CD4-positive, alpha-beta T cell treated with Interleukin-2 at 100 ng/mL for 4 hours (primary cell): ENCODE data around the gene UBL4B.
A peak's percentile ranks its signal among the peaks of the same experiment; 100 is the strongest.

Experiments
- DNase-seq: peaks from one replicate; pipeline ENCODE4 v3.0.0-alpha.2; 2020; ENCODE audit warnings: low spot score

UBL4B gene

DNA sequence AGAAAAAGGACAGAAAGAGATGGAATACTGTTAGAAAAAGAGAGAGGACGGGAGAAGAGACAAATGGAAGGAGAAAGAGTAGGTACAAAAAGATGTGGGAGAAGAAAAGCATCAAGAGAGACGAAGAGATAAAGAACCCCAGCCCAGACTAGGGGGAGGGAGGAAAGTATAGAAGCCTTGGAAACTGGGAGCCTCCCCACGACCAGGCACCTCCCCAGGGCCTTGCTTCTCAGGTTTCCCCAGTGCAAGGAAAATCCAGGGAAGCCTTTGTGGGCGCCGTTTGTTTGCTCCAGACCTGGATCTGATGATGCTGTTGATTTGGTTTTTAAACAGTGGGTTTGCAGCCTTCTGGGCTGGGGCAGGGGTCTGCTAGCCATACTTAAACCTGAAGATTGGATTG lies 26.6 kb upstream of the UBL4B start:
- DNase-seq: no peak

DNA sequence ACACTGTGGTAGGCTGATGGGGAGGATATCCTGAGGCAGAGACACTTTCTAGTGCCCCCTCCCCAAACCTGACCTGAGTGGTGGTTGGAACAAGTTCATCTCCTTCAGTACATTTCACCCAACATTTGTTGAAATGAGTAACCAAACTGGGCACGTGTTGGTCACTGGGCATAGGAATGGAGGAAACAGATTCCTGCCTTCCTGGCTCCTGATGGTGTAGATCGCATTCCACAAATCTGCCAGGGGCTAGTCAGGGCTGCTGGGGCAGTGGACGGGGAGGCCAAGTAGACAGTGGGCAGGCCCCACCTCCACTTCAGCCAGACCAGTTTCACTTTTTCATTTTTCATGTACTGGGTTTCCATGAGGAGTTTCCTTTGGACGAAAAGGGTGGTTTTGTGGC lies 25.3 kb upstream of the UBL4B start:
- DNase-seq: no peak

DNA sequence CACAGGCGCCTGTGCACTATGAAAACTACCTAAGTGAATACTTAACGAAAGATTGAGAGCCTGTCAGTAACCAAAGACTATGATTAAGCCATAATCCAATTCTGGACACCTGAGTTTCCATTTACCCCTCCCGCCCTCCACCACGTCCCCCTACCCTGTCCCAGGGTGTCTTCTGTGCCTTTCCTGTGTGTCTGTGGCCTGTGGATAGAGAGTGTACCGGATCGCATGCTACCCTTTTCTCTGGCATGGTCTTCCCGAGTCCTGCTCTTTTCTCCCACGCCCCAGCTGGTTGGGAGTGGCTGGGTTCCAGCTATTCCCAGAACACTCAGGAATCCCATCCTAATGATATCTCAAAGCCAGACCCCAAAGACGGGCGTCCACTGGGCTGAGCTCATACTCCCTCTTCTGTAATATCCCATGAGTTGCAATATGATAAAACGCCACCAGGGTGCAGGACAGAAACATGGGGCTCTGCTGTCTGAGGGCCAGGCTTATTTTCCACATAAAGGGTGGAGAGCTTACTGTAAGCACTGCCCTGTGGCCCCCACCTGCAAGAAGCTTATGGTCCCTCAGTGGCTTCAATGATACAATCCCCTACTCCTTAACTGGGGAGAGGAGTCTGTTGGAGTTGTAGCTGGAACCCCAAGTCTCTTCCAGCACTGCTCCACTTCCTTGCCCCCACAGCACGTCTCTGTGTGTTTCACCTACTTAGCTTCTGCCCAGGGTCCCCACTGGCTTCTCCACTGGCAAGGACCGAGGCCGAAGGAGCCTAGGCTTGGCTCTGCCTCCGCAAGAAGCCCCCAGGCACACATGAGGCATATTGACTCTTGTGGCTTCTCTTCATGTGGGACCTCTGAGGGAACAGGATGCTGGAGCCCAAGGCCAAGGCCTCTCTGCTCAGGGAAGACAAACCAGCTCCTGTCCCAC lies 24.2 kb upstream of the UBL4B start:
- peak; percentile 54 for DNase-seq

DNA sequence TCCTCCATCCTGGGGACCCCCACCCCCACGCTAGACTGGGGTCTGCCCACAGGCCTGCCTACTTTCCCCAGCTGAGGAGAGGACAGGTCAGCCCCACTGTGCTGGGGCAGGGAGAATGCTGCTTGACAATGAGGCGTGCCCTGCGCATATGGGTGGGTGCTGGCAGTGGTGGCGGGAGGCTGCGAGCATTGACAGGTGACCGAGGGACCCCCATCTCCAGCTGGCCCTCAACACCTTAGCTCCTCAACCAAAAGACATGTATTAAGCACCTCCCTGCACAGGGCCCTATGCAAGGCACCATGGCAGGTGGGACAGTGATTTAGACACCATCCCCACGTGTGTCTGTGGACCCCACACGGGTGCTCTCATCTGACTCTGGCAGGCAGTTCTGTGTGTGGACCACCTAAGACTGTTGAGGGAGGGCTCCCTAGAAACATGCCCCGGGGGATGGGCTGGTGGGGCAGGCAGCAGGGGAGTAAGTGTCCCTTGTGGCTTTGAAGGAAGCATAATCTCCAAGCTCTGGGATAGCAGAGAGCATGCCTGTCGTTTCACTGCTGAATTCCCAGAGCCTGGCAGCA lies 23.4 kb upstream of the UBL4B start:
- DNase-seq: no peak

DNA sequence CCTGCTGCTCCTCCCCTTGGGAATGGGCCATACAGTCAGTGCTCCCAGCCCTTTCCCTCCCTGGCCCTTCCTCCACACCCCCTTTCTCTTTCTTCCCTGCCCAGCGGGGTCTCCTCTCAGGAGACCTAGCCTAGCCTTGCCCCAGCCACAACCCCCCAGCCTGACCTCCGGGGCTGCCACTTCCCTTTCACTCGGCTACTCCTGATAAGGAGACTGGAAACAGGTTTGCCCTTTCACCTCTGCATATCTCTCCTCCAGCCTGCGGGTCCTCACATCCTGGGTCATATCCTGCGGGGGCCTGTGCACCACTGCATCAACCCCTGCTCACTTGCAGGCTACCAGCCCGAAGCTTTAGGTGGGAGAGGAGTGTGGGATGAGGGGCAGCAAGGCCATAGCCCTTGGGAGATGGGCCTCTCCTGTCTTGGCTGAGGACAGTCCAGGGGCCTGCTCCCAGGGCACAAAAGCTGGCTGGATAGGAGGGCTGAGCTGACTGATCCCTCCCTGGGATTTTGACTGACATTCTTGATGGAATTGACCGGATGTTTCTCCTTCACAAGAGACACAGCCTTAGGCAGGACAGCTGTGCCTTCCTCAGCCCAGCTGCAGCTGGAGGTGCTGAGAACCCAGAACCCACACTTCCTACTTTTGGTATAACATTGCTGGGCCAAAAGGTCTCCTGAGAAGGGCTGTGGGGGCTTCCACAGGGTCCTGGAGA lies 22.5 kb upstream of the UBL4B start:
- no peak for DNase-seq

DNA sequence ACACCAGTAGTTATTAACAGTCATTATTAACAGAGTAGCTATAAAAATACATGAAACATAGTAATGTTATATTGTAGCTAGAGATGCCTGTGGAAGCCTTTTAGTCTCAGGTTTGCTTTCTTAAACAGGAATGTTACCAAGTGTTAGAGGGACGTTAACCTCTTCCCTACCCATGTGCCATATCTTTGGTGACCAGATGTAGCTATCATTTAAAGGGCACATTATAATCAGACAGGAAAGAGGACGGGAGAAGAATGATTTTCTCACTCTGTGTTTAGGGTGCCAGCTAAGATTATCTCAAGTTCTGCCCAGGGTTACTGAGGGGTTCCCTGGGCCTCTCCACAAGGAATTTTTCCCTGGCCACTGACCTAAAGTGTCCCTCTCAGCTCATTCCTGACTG lies 20.9 kb upstream of the UBL4B start:
- no peak for DNase-seq

DNA sequence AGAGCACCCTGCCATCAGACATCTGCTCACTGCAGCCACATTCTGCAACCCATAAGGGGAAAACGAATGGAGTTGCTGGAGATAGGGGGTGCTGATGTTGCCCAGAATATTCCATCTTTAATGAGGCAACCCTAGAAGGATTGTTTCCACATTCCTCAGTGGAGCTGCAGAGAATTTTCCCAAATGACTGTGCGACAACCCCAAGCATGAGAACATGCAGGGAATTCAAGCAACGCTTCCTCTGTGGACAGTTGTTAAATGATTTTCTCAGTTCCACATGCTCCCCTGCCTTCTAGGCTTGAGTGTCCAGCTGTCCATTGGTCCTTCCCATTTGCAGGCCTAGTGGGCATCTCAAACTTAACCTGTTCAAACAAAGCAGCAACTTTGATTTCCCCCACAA lies 20.5 kb upstream of the UBL4B start:
- no peak for DNase-seq

DNA sequence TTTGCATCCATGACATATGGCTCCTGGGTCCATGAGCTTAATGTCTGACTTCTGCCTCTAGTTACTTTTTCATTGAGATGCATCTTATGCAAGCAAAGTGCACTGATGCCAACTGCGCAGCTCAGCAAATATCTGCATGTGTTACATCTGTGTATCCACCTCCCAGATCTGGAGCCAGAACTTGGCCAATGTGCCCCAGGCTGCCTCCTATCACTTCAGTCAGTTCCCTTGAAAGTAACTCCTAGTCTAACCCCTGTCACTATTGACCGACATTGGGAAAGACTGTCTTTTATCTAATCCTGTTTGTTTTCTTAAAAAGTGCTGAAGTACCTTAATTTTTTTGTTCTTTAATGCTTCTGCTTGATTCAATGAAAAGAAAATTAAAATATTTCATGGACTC lies 19.3 kb upstream of the UBL4B start:
- no peak for DNase-seq

DNA sequence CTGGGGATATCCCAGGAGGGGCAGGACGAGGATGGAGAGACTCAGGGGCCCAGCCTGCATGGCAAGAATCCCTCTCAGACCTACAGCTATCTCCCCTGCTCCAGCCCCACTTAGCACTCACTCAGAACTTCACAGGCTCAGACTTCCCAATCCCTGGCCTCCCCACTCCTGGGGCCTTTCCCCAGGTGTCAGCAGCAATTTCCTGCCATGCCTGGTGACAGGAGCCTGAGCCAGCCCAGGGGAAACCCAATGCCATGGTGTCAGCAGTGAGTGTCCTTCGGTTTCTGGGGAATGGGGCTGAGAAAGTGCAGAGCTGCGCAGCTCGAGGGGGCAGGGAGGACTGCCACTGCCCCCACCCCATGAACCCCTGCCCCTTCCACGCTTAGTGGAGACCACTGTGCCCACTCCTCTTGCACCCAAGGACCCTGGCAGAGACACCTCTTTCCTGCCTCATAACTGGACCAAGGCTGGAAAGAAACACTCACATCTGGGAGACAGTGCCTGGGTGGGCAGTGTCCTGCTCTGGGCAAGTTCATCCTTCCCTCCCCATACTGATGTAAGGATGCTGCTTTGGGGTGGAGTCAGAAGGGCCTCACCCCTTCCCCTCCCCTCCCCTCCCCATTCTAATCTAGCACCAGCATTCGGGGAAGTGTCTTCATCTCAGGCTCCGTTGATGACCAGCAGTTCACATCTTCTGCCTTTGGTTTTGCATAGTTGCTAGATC lies 17.1 kb upstream of the UBL4B start:
- no peak for DNase-seq

DNA sequence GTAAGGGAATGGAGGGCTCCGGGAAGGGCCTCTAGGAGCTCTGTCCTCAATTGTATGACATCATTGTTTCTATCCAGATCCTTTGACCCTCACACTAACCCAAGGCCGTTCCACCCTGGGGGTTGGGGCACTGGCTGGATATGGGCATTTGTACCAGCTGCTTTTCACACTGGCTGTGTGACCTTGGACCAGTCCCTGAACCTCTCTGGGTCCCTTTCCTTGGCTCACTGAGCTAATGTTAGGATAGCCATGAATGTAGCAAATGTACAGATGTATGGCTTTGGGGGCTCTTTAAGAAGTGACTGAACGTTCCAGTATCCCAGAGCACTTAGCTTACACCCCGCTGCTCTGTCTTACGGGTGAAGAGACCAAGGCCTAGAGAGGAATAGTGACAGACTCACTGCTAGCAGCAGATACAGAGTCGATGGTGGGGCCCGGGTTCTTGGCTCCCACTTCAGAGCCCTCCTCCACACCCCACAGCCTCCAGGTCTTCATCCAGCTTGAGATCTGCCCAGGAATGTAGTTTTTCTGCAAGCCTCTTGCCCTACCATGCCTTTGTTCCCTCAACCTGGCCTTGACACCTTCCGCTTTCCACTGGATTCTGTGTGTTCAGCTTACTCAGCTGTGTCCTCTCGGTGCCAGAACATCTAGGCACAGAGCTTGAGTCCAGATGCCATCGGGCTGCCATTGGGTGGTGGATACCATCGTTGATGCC lies 14.6 kb upstream of the UBL4B start:
- DNase-seq: no peak

DNA sequence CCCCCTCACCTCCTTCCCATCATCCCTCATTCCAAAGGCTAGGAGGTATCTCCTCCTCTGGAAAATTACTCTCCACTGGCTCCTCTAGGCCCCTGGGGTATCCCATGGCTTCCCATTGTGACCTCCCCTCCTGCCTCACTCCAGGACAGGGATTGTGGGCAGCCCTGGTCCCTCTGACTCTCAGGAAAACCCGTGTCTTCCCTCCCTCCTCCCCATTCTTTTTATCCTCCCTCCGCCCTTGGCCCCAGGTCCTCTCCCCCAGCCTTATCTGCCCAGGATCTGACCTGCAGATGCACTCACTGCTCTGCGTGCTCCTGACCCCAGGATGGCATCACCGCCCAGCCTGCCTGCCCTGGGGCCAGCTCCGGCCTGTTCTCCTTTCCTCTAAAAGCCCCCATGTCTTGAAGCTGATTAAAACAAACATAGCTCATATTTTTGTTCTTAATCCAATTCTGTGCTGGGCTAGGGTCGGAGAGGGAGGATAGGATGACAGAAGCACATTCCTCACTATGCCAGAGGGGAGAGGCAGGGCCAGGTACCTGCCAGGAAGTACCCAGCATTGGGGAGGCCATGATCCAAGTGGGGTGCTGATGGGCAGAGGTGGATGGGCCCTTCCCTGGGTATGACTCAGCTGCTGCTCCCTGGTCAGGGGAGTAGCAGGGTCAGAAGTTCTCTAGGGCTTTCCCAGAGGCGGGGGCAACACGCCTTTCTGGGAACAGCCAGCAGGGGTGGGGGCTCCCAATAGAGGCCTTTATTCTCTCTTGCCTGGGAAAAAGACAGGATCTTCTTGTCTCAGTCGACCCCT lies 13.8 kb upstream of the UBL4B start:
- DNase-seq: no peak

DNA sequence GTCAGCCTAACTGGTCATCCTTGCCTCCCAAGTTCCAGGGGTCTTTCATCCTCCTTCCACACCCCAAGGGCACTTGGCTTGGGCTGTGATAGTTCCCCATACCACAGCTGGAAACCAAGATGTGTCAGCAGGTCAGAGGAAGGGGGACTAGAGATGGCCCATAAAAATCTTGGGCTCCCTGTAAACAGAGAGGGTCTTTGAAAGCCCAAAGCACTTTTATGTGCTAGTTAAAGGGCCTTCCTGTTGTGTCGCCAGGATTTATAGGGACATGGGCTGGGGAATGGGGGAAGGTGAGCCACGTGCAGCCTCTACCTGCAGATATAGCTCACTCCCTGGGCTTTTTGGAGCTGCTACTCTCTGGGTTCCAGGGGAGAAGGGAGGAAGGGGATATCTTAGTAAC lies 11.9 kb upstream of the UBL4B start:
- no peak for DNase-seq

DNA sequence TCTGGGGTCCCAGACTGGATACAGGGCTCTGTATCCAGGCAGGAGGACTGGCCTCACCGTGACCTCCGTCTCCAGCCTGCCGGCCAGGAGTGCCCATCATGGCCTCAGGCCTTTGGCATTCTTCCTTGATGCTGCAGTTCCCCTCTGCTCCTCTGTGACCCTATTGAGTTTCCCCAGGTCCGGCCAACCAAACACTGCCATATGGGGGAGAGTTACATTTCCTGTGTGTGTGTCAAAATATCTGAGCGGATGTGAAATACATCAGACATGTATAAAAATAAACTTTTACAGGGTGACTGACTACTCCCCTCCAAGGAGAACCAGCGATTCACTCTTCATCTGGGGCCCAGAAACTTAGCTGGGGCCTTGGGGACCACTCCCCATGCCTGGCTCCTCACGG lies 10.2 kb upstream of the UBL4B start:
- DNase-seq: no peak

DNA sequence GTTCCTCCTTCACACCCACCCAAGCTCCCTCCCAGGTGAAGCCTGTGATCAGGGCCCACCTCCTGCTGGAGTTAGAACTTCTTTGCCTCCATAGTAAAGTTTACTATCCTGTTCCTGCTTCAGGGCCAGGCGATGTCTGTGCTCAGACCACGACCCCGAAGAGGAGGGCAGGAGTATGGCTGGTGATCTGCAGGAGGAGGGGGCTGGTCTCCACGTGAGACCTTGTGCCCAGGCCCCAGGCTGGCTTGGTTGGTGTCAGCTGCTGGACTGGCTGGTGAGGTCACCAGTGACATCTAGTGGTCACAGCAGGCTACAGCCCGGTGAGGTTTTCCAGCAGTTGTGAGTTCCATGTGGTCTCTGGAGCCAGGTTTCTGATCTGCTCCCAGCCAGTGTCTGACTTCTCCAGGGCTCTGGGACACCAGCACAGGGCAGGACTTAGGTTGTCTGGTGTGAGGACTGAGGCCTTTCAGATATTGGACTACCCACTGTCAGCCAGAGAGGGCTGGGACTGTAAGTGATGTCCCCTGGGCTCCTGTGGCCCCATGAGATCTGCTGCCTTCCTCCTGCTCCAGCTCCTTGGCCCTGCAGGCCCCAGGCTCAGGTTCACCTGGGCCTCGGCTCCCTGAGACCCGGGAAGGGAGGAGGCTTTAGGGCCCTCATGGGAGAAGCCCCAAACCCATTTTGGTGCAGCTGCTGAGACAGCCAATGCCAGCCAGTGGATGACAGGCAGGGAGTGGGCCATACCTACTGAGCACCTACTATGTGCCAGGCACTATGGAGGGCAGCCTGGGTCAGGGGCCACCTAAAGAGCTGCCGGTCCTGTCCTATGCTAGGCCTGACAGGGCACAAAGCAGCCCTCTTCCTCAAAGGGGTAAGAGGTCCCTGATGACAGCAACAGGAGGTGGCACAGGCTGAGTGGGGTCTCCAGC lies 6.0 kb upstream of the UBL4B start:
- DNase-seq: peak; percentile 54

DNA sequence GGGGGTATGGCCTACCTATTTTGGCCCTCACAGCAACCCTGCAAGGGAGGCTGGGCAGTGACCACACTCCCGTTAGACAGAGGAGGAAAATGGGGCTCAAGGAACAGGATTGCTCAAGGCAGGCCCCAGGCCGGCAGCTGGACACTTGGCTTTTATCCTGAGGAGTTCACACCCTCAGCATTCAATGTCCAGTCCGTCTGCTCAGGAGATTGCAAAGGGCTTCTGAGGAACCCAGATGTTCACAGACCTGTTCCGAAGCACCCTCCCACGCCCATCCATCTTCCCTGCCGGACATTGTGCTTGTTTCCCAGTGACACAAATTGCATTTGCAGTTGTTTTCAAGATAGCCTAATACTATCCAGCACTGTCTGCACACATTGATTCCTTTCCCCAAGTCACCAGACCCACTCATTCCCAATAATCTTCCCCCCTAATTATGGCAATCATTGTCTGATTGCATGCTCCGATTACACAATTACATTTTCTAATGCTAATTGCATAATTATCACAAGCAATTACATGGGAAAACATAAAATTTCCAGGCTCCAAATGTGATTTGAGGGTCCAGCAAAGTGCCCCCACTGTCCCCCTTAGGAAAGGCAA lies 4.3 kb upstream of the UBL4B start:
- no peak for DNase-seq

DNA sequence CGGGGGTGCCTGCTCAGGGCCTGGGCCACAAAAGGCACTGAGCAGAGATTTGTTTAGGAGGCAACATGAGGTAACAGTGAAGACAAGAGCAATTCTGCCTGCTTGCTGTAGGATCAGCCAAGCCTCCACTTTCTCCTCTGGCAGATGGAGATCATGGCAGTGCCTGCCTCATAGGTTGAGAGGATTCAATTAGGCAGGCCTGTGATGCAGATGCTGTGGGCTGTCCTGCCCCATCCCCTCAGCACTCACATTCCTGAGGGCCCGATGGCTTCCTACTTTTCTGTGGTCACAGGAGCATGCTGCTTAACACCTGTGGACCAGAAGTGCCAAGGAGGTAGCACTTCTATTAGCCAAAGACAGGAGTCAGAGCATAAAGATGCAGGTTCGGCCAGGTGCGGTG lies 1.2 kb upstream of the UBL4B start:
- no peak for DNase-seq

DNA sequence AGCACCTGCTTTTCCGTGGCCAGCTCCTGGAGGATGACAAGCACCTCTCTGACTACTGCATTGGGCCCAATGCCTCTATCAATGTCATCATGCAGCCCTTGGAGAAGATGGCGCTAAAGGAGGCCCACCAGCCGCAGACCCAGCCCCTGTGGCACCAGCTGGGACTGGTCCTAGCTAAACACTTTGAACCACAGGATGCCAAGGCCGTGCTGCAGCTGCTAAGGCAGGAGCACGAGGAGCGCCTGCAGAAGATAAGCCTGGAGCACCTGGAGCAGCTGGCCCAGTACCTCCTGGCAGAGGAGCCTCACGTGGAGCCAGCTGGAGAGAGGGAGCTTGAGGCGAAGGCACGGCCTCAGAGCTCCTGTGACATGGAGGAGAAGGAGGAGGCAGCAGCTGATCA lies 413 bp downstream of the UBL4B start:
- DNase-seq: no peak

DNA sequence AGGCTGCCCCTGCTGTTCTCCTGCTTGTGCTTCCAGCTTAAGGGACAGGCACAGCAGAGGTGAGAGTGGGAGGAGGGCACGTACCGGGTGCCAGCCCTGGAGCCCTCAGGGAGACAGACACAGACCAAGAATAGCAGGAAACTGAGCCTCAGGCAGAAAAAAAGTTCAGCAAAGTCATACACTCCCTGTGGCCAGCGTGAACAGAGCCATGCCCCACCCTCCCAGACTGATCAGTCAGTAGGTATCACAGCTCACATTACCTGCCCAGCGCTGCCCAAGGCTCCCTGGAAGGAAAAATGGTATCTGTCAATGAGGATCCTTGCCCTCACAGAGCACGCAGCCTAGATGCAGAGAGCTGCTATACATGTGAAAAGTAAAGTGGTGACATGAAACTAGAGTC lies 1.3 kb downstream of the UBL4B start:
- DNase-seq: no peak

DNA sequence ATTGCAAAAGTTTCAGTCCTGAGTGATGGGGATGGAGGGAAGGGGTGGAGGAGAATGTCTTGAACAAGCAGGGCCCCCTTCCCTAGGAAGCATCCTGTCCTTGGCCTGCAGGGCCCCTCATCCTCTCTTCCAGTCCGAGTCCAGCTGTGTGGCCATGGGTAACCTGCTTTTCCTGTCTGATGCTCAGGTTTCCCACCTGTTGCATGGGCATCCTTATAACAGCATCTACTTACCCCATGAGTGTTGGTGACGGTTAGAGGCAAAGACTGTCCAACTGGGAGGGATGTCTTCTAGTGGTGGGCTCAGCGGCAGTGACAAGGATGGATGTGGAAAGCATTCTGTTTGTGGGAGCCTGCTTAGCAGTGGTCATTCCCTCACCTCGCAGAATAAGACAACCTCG lies 1.9 kb downstream of the UBL4B start:
- no peak for DNase-seq

DNA sequence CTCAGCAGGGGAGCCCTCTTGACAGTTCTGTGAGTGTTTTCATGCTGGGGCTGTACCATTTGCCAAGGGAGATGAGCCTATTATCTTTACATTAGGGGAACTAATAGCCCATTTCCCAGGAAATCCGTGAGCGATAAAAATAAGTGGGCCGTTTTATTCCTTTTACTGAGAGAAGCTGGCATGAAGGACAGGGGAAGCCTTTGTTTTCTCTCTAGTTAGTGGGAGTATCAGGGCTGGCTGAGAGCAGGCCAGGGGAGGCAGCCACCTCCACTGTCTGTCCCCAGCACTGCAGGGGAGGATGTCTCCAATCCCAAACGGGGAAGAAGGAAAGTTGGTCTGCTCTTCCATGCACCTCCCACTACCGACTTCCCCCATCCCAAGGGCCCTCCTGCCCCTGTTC lies 2.5 kb downstream of the UBL4B start:
- DNase-seq: no peak
